CD14-positive monocyte (primary cell): Measurements from ENCODE around the gene GPC1. TPM values are rescaled to one million over a fixed set of nuclear protein-coding genes. Genes with fewer than 3 reads are reported as not detected.
A peak's percentile ranks its signal among the peaks of the same experiment; 100 is the strongest.

Source experiments
- DNase-seq, 3 donors: peaks; one replicate each; pipeline ENCODE4 v3.0.0-alpha.2; 2011 to 2022
- H2AFZ ChIP-seq: 2 replicates; pipeline ENCODE4 v1.6.0; 2012; ENCODE audit warnings: mild to moderate bottlenecking, low read depth, low read length, inconsistent platforms; ENCODE audit not compliant: insufficient read depth, poor library complexity, severe bottlenecking
- H3K27ac ChIP-seq, 2 donors: 1 replicate in 1 of 2; 2 replicates in 1 of 2; pipeline ENCODE4 v1.5.1; 2012 to 2013; ENCODE audit warnings: low read length in 2 of 2, control low read depth in 1 of 2, inconsistent platforms in 1 of 2, low read depth in 1 of 2, mild to moderate bottlenecking in 1 of 2
- H3K27me3 ChIP-seq, 2 donors: one replicate each; pipeline versions ENCODE4 v1.6.0 to v1.6.1; 2011 to 2013; ENCODE audit warnings: low read length in 2 of 2; ENCODE audit not compliant: control insufficient read depth in 2 of 2, insufficient read depth in 2 of 2
- H3K36me3 ChIP-seq, 2 donors: replicated peaks in 1 of 2; 1 replicate in 1 of 2; 2 replicates in 1 of 2; pipeline versions ENCODE4 v1.5.1 to v1.6.1; 2012 to 2013; ENCODE audit warnings: low read length in 2 of 2, control low read depth in 1 of 2, inconsistent platforms in 1 of 2, mild to moderate bottlenecking in 1 of 2; ENCODE audit not compliant: insufficient read depth in 2 of 2, control insufficient read depth in 1 of 2
- H3K4me1 ChIP-seq, 2 donors: 1 replicate in 1 of 2; 2 replicates in 1 of 2; pipeline versions ENCODE4 v1.5.1 to v1.6.1; 2012 to 2013; ENCODE audit warnings: low read length in 2 of 2, control low read depth in 1 of 2, inconsistent platforms in 1 of 2, mild to moderate bottlenecking in 1 of 2, moderate library complexity in 1 of 2; ENCODE audit not compliant: insufficient read depth in 2 of 2, control insufficient read depth in 1 of 2
- H3K4me2 ChIP-seq: replicated peaks from 2 replicates; pipeline ENCODE3; 2012; ENCODE audit warnings: low read length, moderate library complexity, mild to moderate bottlenecking; ENCODE audit not compliant: poor library complexity, severe bottlenecking; ENCODE audit errors: extremely low read depth
- H3K4me3 ChIP-seq, 3 experiments: fragments of 200-600 bp in 1 of 3; sonication (generic) in 1 of 3; replicated peaks in 1 of 3; 1 replicate in 2 of 3; 2 replicates in 1 of 3; pipeline ENCODE4 v1.5.1; 2011 to 2013; ENCODE audit warnings: low read length in 3 of 3, mild to moderate bottlenecking in 3 of 3, control low read depth in 2 of 3, low read depth in 2 of 3, inconsistent platforms in 1 of 3, moderate library complexity in 1 of 3
- H3K79me2 ChIP-seq: 2 replicates; pipeline ENCODE4 v1.6.0; 2012; ENCODE audit warnings: mild to moderate bottlenecking, control low read depth, inconsistent platforms, low read length, moderate library complexity; ENCODE audit not compliant: insufficient read depth
- H3K9ac ChIP-seq: 2 replicates; pipeline ENCODE4 v1.6.0; 2017; ENCODE audit warnings: low read length, mild to moderate bottlenecking; ENCODE audit not compliant: insufficient read depth, poor library complexity, severe bottlenecking
- H3K9me3 ChIP-seq, 2 donors: replicated peaks in 1 of 2; 1 replicate in 1 of 2; 2 replicates in 1 of 2; pipeline versions ENCODE4 v1.5.1 to v1.6.1; 2012 to 2013; ENCODE audit warnings: low read length in 2 of 2, control low read depth in 1 of 2; ENCODE audit not compliant: control insufficient read depth in 1 of 2, insufficient read depth in 1 of 2
- H4K20me1 ChIP-seq: 2 replicates; pipeline ENCODE4 v1.6.0; 2012; ENCODE audit warnings: mild to moderate bottlenecking, low read length, control low read depth, moderate library complexity; ENCODE audit not compliant: insufficient read depth
- H3K27ac Mint-ChIP-seq, 7 donors: one replicate each; pipeline ENCODE4 v1.8.0; 2020; ENCODE audit warnings: mild to moderate bottlenecking in 7 of 7, mixed read lengths in 7 of 7, moderate library complexity in 6 of 7, inconsistent platforms in 2 of 7
- H3K27me3 Mint-ChIP-seq, 3 donors: one replicate each; pipeline ENCODE4 v1.8.0; 2021 to 2022; ENCODE audit warnings: low read depth in 3 of 3, mild to moderate bottlenecking in 3 of 3, mixed read lengths in 3 of 3, moderate library complexity in 3 of 3, inconsistent platforms in 1 of 3
- H3K36me3 Mint-ChIP-seq, 2 donors: one replicate each; pipeline ENCODE4 v1.8.0; 2020; ENCODE audit warnings: mixed read lengths in 2 of 2, inconsistent platforms in 1 of 2, mild to moderate bottlenecking in 1 of 2
- H3K4me1 Mint-ChIP-seq: one replicate; pipeline ENCODE4 v1.8.0; 2020; ENCODE audit warnings: mild to moderate bottlenecking, mixed read lengths
- H3K4me3 Mint-ChIP-seq, 2 donors: one replicate each; pipeline ENCODE4 v1.8.0; 2020; ENCODE audit warnings: mild to moderate bottlenecking in 2 of 2, mixed read lengths in 2 of 2, moderate library complexity in 1 of 2
- H3K9me3 Mint-ChIP-seq, 7 donors: one replicate each; pipeline ENCODE4 v1.8.0; 2020 to 2022; ENCODE audit warnings: mixed read lengths in 7 of 7, mild to moderate bottlenecking in 6 of 7, moderate library complexity in 6 of 7, inconsistent platforms in 2 of 7
- WGBS: methylation state at CpG from one replicate; pipeline ENCODE4 v1.1.5; 2013; ENCODE audit warnings: missing lambda C conversion rate; ENCODE audit not compliant: insufficient coverage; 5-methylcytosine and 5-hydroxymethylcytosine counted together
- intact Hi-C, 2 donors: fragments of 100-400 bp; cut with micrococcal nuclease; formaldehyde crosslinking; loops; one replicate each; pipeline versions ENCODE4 v1.15.0 to v1.15.1; 2023
- polyA plus RNA-seq, 3 donors: library from polyadenylated mRNA; depleted of rRNA in 1 of 3; unstranded in 2 of 3; stranded (reverse) in 1 of 3; fragments of 300-500 nt in 2 of 3; fragments of >200 nt in 1 of 3; fragmentation: Illumina TruSeq in 2 of 3; gene quantifications; 1 replicate in 2 of 3; 2 replicates in 1 of 3; pipeline ENCODE4 v1.2.3, GENCODE V29; 2012 to 2021
- TF ChIP-seq, protein P1 (sequence below): fragments of 200-600 bp; IDR thresholded peaks from one replicate; pipeline ENCODE4 v1.8.0; 2022; ENCODE audit warnings: antibody characterized with exemption, mild to moderate bottlenecking

GPC1 gene
- polyA plus RNA-seq, 3 donors, result 0.08 TPM; not detected in 2

DNA sequence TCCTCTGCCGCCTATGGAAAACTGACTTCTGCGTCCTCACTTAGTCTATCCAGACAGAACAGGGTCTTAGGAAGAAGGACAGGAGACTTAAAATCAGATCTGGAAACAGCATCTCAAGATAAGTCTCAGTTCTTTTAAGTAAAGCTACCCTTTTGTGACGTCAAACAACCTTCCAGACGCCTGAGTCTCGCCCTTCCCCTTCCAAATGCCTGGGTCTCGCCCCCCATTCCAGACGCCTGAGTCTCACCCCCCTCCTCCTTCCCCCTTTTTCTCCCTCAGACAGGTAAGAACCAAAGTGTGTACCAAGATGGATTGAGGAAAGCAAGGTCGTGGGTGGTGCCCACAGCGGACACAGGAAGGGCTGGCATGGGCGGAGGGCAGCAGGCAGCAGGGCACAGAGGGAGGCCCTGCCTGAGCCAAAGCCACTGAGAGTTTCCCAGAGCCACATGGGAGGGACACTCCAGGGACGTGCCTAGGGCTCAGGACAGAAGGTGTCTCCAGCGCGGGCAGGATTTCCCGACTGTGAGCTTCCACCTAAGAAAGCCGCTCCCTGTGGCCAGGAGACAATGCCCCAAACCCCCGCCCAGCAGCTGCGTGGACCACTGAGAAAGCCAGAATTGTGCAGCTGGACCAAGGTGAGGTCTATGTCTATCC, 71.1 kb downstream of the GPC1 start:
- Mint-ChIP-seq H3K27ac (peak overlapping the region in 1 of 7 donors; percentile 18), H3K27me3 (peaks cover 0 to 1% (median 0%) of the 10 kb centered on the region in 3 donors), H3K36me3 (peaks cover 24 to 31% of the 10 kb centered on the region in 2 donors), H3K4me3 (no peak overlapping the region), H3K4me1 (no peaks in the 10 kb centered on the region), H3K9me3 (no peaks in the 10 kb centered on the region)
- no peak for DNase-seq
- Histone ChIP-seq H2AFZ (no peak overlapping the region), H4K20me1 (no peaks in the 10 kb centered on the region), H3K4me3 (no peak overlapping the region), H3K4me1 (no peaks in the 10 kb centered on the region), H3K36me3 (peaks cover 0 to 8% of the 10 kb centered on the region in 2 donors), H3K27me3 (no peaks in the 10 kb centered on the region), H3K27ac (no peak overlapping the region), H3K9me3 (no peaks in the 10 kb centered on the region), H3K4me2 (no peak overlapping the region), H3K9ac (no peak overlapping the region), H3K79me2 (no peaks in the 10 kb centered on the region)
- intact Hi-C loops, result no loop called here
- 91% methylated on average over 11 of the region's 17 CpGs for WGBS
- TF ChIP-seq, protein P1, sequence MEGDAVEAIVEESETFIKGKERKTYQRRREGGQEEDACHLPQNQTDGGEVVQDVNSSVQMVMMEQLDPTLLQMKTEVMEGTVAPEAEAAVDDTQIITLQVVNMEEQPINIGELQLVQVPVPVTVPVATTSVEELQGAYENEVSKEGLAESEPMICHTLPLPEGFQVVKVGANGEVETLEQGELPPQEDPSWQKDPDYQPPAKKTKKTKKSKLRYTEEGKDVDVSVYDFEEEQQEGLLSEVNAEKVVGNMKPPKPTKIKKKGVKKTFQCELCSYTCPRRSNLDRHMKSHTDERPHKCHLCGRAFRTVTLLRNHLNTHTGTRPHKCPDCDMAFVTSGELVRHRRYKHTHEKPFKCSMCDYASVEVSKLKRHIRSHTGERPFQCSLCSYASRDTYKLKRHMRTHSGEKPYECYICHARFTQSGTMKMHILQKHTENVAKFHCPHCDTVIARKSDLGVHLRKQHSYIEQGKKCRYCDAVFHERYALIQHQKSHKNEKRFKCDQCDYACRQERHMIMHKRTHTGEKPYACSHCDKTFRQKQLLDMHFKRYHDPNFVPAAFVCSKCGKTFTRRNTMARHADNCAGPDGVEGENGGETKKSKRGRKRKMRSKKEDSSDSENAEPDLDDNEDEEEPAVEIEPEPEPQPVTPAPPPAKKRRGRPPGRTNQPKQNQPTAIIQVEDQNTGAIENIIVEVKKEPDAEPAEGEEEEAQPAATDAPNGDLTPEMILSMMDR, result no peak

DNA sequence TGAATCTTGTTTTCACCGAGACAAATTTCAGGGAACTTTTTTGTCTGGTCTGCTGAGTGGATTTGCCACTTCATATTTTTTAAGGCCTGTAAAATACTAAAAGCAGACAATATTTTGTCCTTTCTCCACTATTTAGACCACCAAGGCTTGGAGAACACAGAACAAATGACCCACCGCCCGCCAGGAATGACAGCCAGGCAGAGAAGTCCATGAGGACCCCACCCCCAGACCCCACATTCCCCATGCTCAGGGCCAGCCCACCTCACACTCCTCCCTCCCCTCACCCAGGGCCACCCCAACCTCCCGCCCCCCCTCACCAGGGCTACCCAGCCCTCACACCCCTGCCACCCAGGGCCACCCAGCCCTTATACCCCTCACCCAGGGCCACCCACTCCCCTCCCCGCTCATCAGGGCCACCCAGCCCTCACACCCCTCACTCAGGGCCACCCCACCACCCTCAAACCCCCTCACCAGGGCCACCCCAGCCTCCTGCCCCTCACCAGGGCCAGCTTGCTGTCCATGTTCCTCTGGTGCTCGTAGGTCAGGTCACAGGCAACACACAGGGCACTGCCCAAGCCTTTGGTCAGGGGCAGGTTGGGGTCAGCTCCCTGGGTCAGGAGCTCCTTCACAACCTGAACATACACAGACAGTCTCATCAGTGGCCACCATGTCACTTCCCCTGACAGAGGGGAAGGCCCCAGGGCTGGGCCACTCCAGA, 71.8 kb downstream of the GPC1 start:
- H3K27me3 ChIP-seq, result no peaks in the 10 kb centered on the region
- no peak overlapping the region for H2AFZ ChIP-seq
- no peaks in the 10 kb centered on the region for H4K20me1 ChIP-seq
- H3K4me3 ChIP-seq, result no peak overlapping the region
- WGBS, result 100% methylated on average over 5 of the region's 6 CpGs
- TF ChIP-seq, protein P1, result no peak
- H3K4me2 ChIP-seq, result no peak overlapping the region
- no peaks in the 10 kb centered on the region for H3K79me2 ChIP-seq
- no peak overlapping the region for H3K27ac ChIP-seq
- H3K36me3 Mint-ChIP-seq, result peaks cover 27 to 37% of the 10 kb centered on the region in 2 donors
- intact Hi-C loops, result no loop called here
- H3K9me3 ChIP-seq, result no peaks in the 10 kb centered on the region
- no peak overlapping the region for H3K27ac Mint-ChIP-seq
- peaks cover 0 to 1% (median 0%) of the 10 kb centered on the region in 3 donors for H3K27me3 Mint-ChIP-seq
- H3K36me3 ChIP-seq, result peaks cover under 1 to 15% of the 10 kb centered on the region in 2 donors
- DNase-seq, result no peak
- no peak overlapping the region for H3K4me3 Mint-ChIP-seq
- H3K9me3 Mint-ChIP-seq, result no peaks in the 10 kb centered on the region
- no peaks in the 10 kb centered on the region for H3K4me1 ChIP-seq
- no peaks in the 10 kb centered on the region for H3K4me1 Mint-ChIP-seq
- H3K9ac ChIP-seq, result no peak overlapping the region
